HG02852 (cell line): ENCODE data around the gene ANKRD11.
"Not testable (repeated sequence)": the region's sequence is repeated elsewhere in the genome, so short reads cannot be mapped to it uniquely, and the experiment has no call there.

Source experiments
- ATAC-seq: cut with Tn5 transposase; IDR thresholded peaks from one replicate; pipeline ENCODE4 v1.9.1; 2021; ENCODE audit warnings: mild to moderate bottlenecking, moderate library complexity; ENCODE audit not compliant: unreplicated experiment

The ANKRD11 gene

GRCh38 chr16:89275284-89275584 is 215.1 kb downstream of the ANKRD11 start:
- ATAC-seq, result no peak

GRCh38 chr16:89274561-89275283 is 215.6 kb downstream of the ANKRD11 start:
- no peak for ATAC-seq

- no peak for ATAC-seq
These were observed 216.5 kb downstream of the ANKRD11 start for GRCh38 chr16:89273741-89274472.

GRCh38 chr16:89272631-89273030 is 217.7 kb downstream of the ANKRD11 start:
- ATAC-seq, result no peak

GRCh38 chr16:89270666-89271345 is 219.6 kb downstream of the ANKRD11 start:
- ATAC-seq, result no peak

GRCh38 chr16:89269805-89270665 is 220.3 kb downstream of the ANKRD11 start:
- no peak for ATAC-seq

GRCh38 chr16:89268987-89269735 is 221.2 kb downstream of the ANKRD11 start:
- ATAC-seq, result no peak

GRCh38 chr16:89268585-89268984 is 221.8 kb downstream of the ANKRD11 start:
- no peak for ATAC-seq

GRCh38 chr16:89267746-89268145 is 222.6 kb downstream of the ANKRD11 start:
- not testable (repeated sequence) for ATAC-seq

- no peak for ATAC-seq
These were observed 223.7 kb downstream of the ANKRD11 start for GRCh38 chr16:89266521-89267134.

GRCh38 chr16:89265647-89266046 is 224.7 kb downstream of the ANKRD11 start:
- no peak for ATAC-seq

- no peak for ATAC-seq
These were observed 225.4 kb downstream of the ANKRD11 start for GRCh38 chr16:89264800-89265550.

GRCh38 chr16:89261691-89262563 is 228.4 kb downstream of the ANKRD11 start:
- no peak for ATAC-seq

- ATAC-seq, result not testable (repeated sequence)
These were observed 230.5 kb downstream of the ANKRD11 start for GRCh38 chr16:89259901-89260300.

- no peak for ATAC-seq
These were observed 232.4 kb downstream of the ANKRD11 start for GRCh38 chr16:89257757-89258465.

GRCh38 chr16:89257281-89257731 is 233.1 kb downstream of the ANKRD11 start:
- no peak for ATAC-seq

- no peak for ATAC-seq
These were observed 233.6 kb downstream of the ANKRD11 start for GRCh38 chr16:89256651-89257254.
